SK-N-SH (cell line): Measurements from ENCODE around the gene ACOT4.

Source experiments
- CHD2 ChIP-seq: fragments of 150-350 bp; IDR thresholded peaks from 2 replicates; pipeline ENCODE4 v1.6.1; 2018; ENCODE audit warnings: low read length; ENCODE audit not compliant: partially characterized antibody
- POLR2AphosphoS5 ChIP-seq: IDR thresholded peaks from 2 replicates; pipeline ENCODE4 v1.6.1; 2012; ENCODE audit warnings: low read depth, low read length
- TF ChIP-seq, protein P1 (sequence below): fragments of 150-350 bp; IDR thresholded peaks from 2 replicates; pipeline ENCODE4 v1.6.1; 2017; ENCODE audit warnings: antibody characterized with exemption, low read length, low read depth, borderline replicate concordance

DNA sequence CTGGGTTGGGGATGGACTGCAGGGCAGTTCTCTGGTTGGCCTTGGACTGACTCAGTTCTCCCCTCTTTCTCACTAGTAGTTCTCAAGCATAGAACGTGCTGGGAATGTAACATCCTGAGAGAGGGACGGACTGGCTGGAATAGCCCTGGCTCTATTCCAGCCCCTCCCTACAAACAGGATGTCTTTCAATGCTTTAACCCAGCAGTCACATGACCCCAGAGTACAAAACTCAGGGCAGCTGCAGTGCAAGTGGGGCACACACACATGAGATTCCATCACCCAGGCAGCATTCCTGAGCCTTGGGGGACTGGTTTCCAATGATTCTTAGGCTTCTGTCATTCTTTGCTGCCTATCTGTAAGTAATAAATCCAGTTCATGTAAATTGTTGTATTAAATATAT lies 19.0 kb downstream of the ACOT4 start:
- TF ChIP-seq CHD2, result no peak
- TF ChIP-seq, protein P1, sequence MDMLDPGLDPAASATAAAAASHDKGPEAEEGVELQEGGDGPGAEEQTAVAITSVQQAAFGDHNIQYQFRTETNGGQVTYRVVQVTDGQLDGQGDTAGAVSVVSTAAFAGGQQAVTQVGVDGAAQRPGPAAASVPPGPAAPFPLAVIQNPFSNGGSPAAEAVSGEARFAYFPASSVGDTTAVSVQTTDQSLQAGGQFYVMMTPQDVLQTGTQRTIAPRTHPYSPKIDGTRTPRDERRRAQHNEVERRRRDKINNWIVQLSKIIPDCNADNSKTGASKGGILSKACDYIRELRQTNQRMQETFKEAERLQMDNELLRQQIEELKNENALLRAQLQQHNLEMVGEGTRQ, result no peak
- no peak for TF ChIP-seq POLR2AphosphoS5
